Transverse colon (tissue), 4 donors: ENCODE data around the gene SLC35A4.

Source experiments
- CTCF ChIP-seq, 5 experiments: fragments of 200-600 bp in 3 of 5; fragments of 450-650 bp in 2 of 5; sonication (generic) in 3 of 5; IDR thresholded peaks; 1 replicate in 2 of 5; 2 replicates in 3 of 5; pipeline ENCODE4 v1.5.1; 2016 to 2017; ENCODE audit warnings: antibody characterized with exemption in 5 of 5, inconsistent platforms in 3 of 5, mild to moderate bottlenecking in 2 of 5, moderate library complexity in 1 of 5
- POLR2A ChIP-seq: fragments of 450-650 bp; IDR thresholded peaks from one replicate; pipeline ENCODE4 v1.6.1; 2016; ENCODE audit warnings: antibody characterized with exemption, mild to moderate bottlenecking, moderate library complexity
- POLR2AphosphoS5 ChIP-seq, 3 donors: sonication (generic); formaldehyde crosslinking; IDR thresholded peaks; one replicate each; pipeline ENCODE4 v1.6.1; 2016; ENCODE audit warnings: antibody characterized with exemption in 3 of 3

GRCh38 chr5:140603734-140604133, 39.1 kb downstream of the SLC35A4 start:
- no peak for TF ChIP-seq CTCF (IDR thresholded peaks at IDR 0.05)
- TF ChIP-seq POLR2A: no peak
- TF ChIP-seq POLR2AphosphoS5 (IDR thresholded peaks at IDR 0.05): no peak
